ENCODE results near the gene MED13L.

MED13L gene

DNA sequence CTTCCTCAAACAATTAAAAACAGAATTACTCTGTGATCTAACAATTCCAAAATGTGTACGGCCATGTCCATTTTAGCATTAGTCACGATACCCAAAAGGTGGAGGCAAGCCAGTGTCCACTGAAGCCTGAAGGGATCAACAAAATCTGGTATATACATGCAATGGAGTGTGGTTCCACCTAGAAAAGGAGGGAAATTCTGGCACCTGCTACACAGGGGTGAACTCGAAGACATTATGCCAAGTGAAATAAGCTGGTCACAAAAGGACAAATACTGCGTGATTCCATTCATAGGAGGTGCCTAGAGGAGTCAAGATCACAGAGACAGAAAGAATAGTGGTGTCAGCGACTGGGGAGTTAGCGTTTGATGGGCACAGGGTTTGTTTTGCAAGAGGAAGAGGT, 331.4 kb downstream of the MED13L start:
- no peak for TF ChIP-seq TCF4 (CRISPR knock-in tag; IDR thresholded peaks at IDR 0.05; ENCODE audit: borderline replicate concordance)
- TF ChIP-seq, protein P1, sequence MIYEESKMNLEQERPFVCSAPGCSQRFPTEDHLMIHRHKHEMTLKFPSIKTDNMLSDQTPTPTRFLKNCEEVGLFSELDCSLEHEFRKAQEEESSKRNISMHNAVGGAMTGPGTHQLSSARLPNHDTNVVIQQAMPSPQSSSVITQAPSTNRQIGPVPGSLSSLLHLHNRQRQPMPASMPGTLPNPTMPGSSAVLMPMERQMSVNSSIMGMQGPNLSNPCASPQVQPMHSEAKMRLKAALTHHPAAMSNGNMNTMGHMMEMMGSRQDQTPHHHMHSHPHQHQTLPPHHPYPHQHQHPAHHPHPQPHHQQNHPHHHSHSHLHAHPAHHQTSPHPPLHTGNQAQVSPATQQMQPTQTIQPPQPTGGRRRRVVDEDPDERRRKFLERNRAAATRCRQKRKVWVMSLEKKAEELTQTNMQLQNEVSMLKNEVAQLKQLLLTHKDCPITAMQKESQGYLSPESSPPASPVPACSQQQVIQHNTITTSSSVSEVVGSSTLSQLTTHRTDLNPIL (CRISPR knock-in tag; IDR thresholded peaks at IDR 0.05; ENCODE audit: low read depth) = no peak
- ATAC-seq = no peak

DNA sequence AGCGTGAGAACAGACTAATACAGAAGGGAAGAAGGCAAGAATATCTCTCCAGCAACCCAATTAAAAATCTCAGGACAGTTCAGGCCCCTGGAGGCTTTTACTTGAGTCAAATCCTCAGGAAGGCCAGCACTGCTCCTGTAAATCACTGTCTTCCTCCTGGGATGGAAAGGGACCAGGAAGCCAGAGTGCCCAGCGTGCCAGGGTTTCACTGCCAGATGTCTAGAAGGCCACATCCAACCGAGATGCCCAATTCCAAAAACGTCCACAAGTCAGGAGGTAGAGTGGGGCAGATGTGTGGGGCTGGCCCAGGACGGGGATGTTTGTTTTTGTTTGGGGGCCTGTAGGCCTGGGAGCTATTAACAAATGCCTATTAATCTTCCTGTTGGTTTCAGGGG, 332.0 kb downstream of the MED13L start:
- TF ChIP-seq, protein P1 (CRISPR knock-in tag; IDR thresholded peaks at IDR 0.05; ENCODE audit: low read depth) = no peak
- TF ChIP-seq, protein P2, sequence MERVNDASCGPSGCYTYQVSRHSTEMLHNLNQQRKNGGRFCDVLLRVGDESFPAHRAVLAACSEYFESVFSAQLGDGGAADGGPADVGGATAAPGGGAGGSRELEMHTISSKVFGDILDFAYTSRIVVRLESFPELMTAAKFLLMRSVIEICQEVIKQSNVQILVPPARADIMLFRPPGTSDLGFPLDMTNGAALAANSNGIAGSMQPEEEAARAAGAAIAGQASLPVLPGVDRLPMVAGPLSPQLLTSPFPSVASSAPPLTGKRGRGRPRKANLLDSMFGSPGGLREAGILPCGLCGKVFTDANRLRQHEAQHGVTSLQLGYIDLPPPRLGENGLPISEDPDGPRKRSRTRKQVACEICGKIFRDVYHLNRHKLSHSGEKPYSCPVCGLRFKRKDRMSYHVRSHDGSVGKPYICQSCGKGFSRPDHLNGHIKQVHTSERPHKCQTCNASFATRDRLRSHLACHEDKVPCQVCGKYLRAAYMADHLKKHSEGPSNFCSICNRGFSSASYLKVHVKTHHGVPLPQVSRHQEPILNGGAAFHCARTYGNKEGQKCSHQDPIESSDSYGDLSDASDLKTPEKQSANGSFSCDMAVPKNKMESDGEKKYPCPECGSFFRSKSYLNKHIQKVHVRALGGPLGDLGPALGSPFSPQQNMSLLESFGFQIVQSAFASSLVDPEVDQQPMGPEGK (CRISPR knock-in tag; IDR thresholded peaks at IDR 0.05; ENCODE audit: borderline replicate concordance) = no peak
- TF ChIP-seq ZNF70 (CRISPR knock-in tag; IDR thresholded peaks at IDR 0.05) (no peak), TOX (CRISPR knock-in tag; IDR thresholded peaks at IDR 0.05; ENCODE audit: borderline replicate concordance) (no peak), PPARA (CRISPR knock-in tag; IDR thresholded peaks at IDR 0.05; ENCODE audit: borderline replicate concordance) (no peak), ISL1 (CRISPR knock-in tag; IDR thresholded peaks at IDR 0.05) (no peak), BACH2 (CRISPR knock-in tag; IDR thresholded peaks at IDR 0.05; ENCODE audit: borderline replicate concordance) (no peak), ZFP30 (CRISPR knock-in tag; IDR thresholded peaks at IDR 0.05) (no peak), CSDC2 (CRISPR knock-in tag; IDR thresholded peaks at IDR 0.05) (no peak), RARB (CRISPR knock-in tag; IDR thresholded peaks at IDR 0.05) (no peak), ZNF8 (CRISPR knock-in tag; IDR thresholded peaks at IDR 0.05) (no peak), TCF4 (CRISPR knock-in tag; IDR thresholded peaks at IDR 0.05; ENCODE audit: borderline replicate concordance) (no peak), ESRRG (CRISPR knock-in tag; IDR thresholded peaks at IDR 0.05) (no peak), SNAI2 (CRISPR knock-in tag; IDR thresholded peaks at IDR 0.05) (no peak), ZFP3 (CRISPR knock-in tag; IDR thresholded peaks at IDR 0.05) (no peak), ZNF565 (CRISPR knock-in tag; conservative IDR thresholded peaks at IDR 0.05; ENCODE audit: low read depth) (no peak), OSR1 (CRISPR knock-in tag; IDR thresholded peaks at IDR 0.05) (no peak)
- TF ChIP-seq, protein P3, sequence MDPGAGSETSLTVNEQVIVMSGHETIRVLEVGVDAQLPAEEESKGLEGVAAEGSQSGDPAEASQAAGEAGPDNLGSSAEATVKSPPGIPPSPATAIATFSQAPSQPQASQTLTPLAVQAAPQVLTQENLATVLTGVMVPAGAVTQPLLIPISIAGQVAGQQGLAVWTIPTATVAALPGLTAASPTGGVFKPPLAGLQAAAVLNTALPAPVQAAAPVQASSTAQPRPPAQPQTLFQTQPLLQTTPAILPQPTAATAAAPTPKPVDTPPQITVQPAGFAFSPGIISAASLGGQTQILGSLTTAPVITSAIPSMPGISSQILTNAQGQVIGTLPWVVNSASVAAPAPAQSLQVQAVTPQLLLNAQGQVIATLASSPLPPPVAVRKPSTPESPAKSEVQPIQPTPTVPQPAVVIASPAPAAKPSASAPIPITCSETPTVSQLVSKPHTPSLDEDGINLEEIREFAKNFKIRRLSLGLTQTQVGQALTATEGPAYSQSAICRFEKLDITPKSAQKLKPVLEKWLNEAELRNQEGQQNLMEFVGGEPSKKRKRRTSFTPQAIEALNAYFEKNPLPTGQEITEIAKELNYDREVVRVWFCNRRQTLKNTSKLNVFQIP (CRISPR knock-in tag; IDR thresholded peaks at IDR 0.05; ENCODE audit: borderline replicate concordance, low read depth) = no peak
- TF ChIP-seq, protein P4, sequence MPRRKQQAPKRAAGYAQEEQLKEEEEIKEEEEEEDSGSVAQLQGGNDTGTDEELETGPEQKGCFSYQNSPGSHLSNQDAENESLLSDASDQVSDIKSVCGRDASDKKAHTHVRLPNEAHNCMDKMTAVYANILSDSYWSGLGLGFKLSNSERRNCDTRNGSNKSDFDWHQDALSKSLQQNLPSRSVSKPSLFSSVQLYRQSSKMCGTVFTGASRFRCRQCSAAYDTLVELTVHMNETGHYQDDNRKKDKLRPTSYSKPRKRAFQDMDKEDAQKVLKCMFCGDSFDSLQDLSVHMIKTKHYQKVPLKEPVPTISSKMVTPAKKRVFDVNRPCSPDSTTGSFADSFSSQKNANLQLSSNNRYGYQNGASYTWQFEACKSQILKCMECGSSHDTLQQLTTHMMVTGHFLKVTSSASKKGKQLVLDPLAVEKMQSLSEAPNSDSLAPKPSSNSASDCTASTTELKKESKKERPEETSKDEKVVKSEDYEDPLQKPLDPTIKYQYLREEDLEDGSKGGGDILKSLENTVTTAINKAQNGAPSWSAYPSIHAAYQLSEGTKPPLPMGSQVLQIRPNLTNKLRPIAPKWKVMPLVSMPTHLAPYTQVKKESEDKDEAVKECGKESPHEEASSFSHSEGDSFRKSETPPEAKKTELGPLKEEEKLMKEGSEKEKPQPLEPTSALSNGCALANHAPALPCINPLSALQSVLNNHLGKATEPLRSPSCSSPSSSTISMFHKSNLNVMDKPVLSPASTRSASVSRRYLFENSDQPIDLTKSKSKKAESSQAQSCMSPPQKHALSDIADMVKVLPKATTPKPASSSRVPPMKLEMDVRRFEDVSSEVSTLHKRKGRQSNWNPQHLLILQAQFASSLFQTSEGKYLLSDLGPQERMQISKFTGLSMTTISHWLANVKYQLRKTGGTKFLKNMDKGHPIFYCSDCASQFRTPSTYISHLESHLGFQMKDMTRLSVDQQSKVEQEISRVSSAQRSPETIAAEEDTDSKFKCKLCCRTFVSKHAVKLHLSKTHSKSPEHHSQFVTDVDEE (CRISPR knock-in tag; IDR thresholded peaks at IDR 0.05) = no peak

DNA sequence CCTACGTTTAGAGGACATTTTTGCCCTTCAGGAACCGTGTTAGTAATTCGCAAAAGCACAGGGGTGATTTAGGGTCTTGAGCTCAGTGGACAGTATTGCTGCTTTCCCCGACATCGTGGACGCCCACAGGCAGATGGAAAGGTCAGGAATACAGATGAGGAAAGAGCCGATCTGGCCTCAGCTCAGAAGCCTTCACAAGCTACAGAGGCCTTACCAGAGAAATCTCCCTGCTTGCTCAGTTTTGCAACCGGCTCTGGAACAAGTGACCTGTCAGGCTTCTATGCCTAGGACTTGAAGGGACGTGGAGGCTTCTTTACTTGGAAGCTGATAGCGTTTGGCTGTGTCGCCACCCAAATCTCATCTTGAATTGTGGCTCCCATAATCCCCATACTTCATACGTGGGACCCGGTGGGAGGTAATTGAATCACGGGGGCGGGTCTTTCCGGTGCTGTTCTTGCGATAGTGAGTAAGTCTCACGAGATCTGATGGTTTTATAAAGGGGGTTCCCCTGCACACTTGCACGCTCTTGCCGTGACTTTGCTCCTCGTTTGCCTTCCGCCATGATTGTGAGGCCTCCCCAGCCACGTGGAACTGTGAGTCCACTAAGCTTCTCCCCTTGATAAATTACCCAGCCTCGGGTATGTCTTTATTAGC, 332.5 kb downstream of the MED13L start:
- ATAC-seq = no peak
- TF ChIP-seq ESRRG (CRISPR knock-in tag; IDR thresholded peaks at IDR 0.05) (no peak), RARB (CRISPR knock-in tag; IDR thresholded peaks at IDR 0.05) (no peak), GLIS3 (CRISPR knock-in tag; IDR thresholded peaks at IDR 0.05) (no peak), ZFP3 (CRISPR knock-in tag; IDR thresholded peaks at IDR 0.05) (no peak), ZNF8 (CRISPR knock-in tag; IDR thresholded peaks at IDR 0.05) (no peak), ZC3H10 (CRISPR knock-in tag; IDR thresholded peaks at IDR 0.05) (no peak), BACH2 (CRISPR knock-in tag; IDR thresholded peaks at IDR 0.05; ENCODE audit: borderline replicate concordance) (no peak), ZFP30 (CRISPR knock-in tag; IDR thresholded peaks at IDR 0.05) (no peak), SNAI2 (CRISPR knock-in tag; IDR thresholded peaks at IDR 0.05) (no peak), OSR1 (CRISPR knock-in tag; IDR thresholded peaks at IDR 0.05) (no peak), ARNTL (CRISPR knock-in tag; IDR thresholded peaks at IDR 0.05; ENCODE audit: borderline replicate concordance, low read depth) (no peak)
- TF ChIP-seq, protein P3 (CRISPR knock-in tag; IDR thresholded peaks at IDR 0.05; ENCODE audit: borderline replicate concordance, low read depth) = no peak
- TF ChIP-seq, protein P2 (CRISPR knock-in tag; IDR thresholded peaks at IDR 0.05; ENCODE audit: borderline replicate concordance) = no peak

More for the DNA sequence above, 332.0 kb downstream of the MED13L start:
- ATAC-seq = no peak
